Mucosa of gallbladder (tissue), 1 donor: Measurements from ENCODE around the gene SURF1. TPM values are rescaled to one million over a fixed set of nuclear protein-coding genes. Genes with fewer than 3 reads are reported as not detected.
"Not testable (repeated sequence)": the region's sequence is repeated elsewhere in the genome, so short reads cannot be mapped to it uniquely, and the experiment has no call there.

Experiments used
- DNase-seq: peaks from one replicate; pipeline ENCODE4 v3.0.0-alpha.2; 2020; ENCODE audit warnings: low spot score
- total RNA-seq: library from RNA; stranded (reverse); gene quantifications from one replicate; pipeline ENCODE4 v1.2.1, GENCODE V29; 2021
- donor health status: DM: no; HTN: no; CAD: no.

The SURF1 gene
- total RNA-seq, 1 donor from 2014 or later, result 53.5 TPM

GRCh38 chr9:133384736-133385321 is 28.5 kb upstream of the SURF1 start:
- no peak for DNase-seq

- DNase-seq, result no peak
Measured at GRCh38 chr9:133383438-133383837, 27.2 kb upstream of the SURF1 start.

GRCh38 chr9:133382507-133383141 is 26.3 kb upstream of the SURF1 start:
- no peak for DNase-seq

GRCh38 chr9:133380734-133381133 is 24.4 kb upstream of the SURF1 start:
- DNase-seq, result no peak

GRCh38 chr9:133379153-133380086 is 23.1 kb upstream of the SURF1 start:
- no peak for DNase-seq

- no peak for DNase-seq
Measured at GRCh38 chr9:133378408-133378962, 22.2 kb upstream of the SURF1 start.

- DNase-seq, result no peak
Measured at GRCh38 chr9:133377721-133378216, 21.5 kb upstream of the SURF1 start.

- DNase-seq, result not testable (repeated sequence)
Measured at GRCh38 chr9:133377280-133377679, 21.0 kb upstream of the SURF1 start.

GRCh38 chr9:133375724-133376654 is 19.7 kb upstream of the SURF1 start, which contains the start of the genes STKLD1 and SURF4:
Gene STKLD1, plus strand, starts transcription at chr9:133376366. Its CDS starts 108 bp downstream, at chr9:133376474.
Gene SURF4, minus strand, starts transcription at chr9:133376060. Its CDS starts 91 bp downstream, at chr9:133375969.
- peak; percentile 97 for DNase-seq

GRCh38 chr9:133375116-133375723 is 18.9 kb upstream of the SURF1 start:
- DNase-seq, result peak; percentile 27

- DNase-seq, result no peak
Measured at GRCh38 chr9:133374612-133375115, 18.4 kb upstream of the SURF1 start.

- no peak for DNase-seq
Measured at GRCh38 chr9:133372144-133372543, 15.9 kb upstream of the SURF1 start.

GRCh38 chr9:133371261-133371711 is 15.0 kb upstream of the SURF1 start:
- DNase-seq, result no peak

- DNase-seq, result no peak
Measured at GRCh38 chr9:133370685-133371084, 14.4 kb upstream of the SURF1 start.

GRCh38 chr9:133369933-133370332 is 13.6 kb upstream of the SURF1 start:
- DNase-seq, result no peak

- no peak for DNase-seq
Measured at GRCh38 chr9:133369422-133369821, 13.1 kb upstream of the SURF1 start.

- no peak for DNase-seq
Measured at GRCh38 chr9:133368249-133368881, 12.1 kb upstream of the SURF1 start.

GRCh38 chr9:133367778-133368177 is 11.5 kb upstream of the SURF1 start:
- no peak for DNase-seq

GRCh38 chr9:133367221-133367620 is 10.9 kb upstream of the SURF1 start:
- DNase-seq, result no peak

- DNase-seq, result no peak
Measured at GRCh38 chr9:133366435-133366834, 10.1 kb upstream of the SURF1 start.
